Chondrocyte (in vitro differentiated cells): ENCODE data around the gene GRIK2. TPM values are rescaled to one million over a fixed set of nuclear protein-coding genes. Genes with fewer than 3 reads are reported as not detected.

ENCODE experiments used
- DNase-seq: peaks from one replicate; pipeline ENCODE4 v3.0.0; 2021; ENCODE audit warnings: mixed read lengths, low spot score
- H3K27ac Mint-ChIP-seq: one replicate; pipeline ENCODE4 v1.8.0; 2021; ENCODE audit warnings: mild to moderate bottlenecking, moderate library complexity, mixed read lengths; ENCODE audit not compliant: unreplicated experiment
- H3K27me3 Mint-ChIP-seq: 2 replicates; pipeline ENCODE4 v1.8.0; 2021; ENCODE audit warnings: low read depth, mixed read lengths
- H3K36me3 Mint-ChIP-seq: 2 replicates; pipeline ENCODE4 v1.8.0; 2021; ENCODE audit warnings: low read depth, mixed read lengths
- H3K4me1 Mint-ChIP-seq: 2 replicates; pipeline ENCODE4 v1.8.0; 2021; ENCODE audit warnings: low read depth, mild to moderate bottlenecking, mixed read lengths
- H3K4me3 Mint-ChIP-seq: one replicate; pipeline ENCODE4 v1.8.0; 2021; ENCODE audit warnings: mild to moderate bottlenecking, moderate library complexity, mixed read lengths; ENCODE audit not compliant: unreplicated experiment
- H3K9me3 Mint-ChIP-seq: 2 replicates; pipeline ENCODE4 v1.8.0; 2021; ENCODE audit warnings: low read depth, mixed read lengths
- total RNA-seq: library from RNA; stranded (reverse); gene quantifications from 3 replicates; pipeline ENCODE4 v1.2.1, GENCODE V29; 2021
- TF ChIP-seq, protein P1 (sequence below): fragments of 200-600 bp; sonication (generic); IDR thresholded peaks from 2 replicates; pipeline ENCODE4 v1.5.0; 2021; ENCODE audit warnings: antibody characterized with exemption, mild to moderate bottlenecking, moderate library complexity

Gene GRIK2
- total RNA-seq, 1 donor from 2014 or later, result 8.2 TPM

DNA sequence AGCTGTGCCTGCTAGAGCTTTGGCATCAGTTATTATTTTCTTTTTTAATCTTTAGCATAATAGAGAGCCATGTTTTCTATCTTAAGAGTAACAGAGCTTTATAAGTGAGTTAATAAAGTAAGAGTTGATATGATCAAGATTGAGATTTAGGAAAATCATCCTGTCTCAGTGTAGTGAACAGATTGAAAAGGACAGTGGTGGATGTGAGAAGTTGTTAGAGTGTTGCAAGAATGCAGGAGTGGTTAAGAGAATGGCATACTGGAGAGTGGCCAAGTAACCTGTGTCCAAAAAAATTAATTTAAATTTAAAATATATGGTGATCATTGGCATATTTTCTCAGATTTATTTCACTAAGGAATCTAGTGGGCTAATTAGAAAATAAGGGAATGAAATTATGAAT is 629.3 kb downstream of the GRIK2 start:
- H3K4me3 Mint-ChIP-seq, result no peak overlapping the region
- TF ChIP-seq, protein P1, sequence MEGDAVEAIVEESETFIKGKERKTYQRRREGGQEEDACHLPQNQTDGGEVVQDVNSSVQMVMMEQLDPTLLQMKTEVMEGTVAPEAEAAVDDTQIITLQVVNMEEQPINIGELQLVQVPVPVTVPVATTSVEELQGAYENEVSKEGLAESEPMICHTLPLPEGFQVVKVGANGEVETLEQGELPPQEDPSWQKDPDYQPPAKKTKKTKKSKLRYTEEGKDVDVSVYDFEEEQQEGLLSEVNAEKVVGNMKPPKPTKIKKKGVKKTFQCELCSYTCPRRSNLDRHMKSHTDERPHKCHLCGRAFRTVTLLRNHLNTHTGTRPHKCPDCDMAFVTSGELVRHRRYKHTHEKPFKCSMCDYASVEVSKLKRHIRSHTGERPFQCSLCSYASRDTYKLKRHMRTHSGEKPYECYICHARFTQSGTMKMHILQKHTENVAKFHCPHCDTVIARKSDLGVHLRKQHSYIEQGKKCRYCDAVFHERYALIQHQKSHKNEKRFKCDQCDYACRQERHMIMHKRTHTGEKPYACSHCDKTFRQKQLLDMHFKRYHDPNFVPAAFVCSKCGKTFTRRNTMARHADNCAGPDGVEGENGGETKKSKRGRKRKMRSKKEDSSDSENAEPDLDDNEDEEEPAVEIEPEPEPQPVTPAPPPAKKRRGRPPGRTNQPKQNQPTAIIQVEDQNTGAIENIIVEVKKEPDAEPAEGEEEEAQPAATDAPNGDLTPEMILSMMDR, result no peak
- no peaks in the 10 kb centered on the region for H3K9me3 Mint-ChIP-seq
- peaks cover 9% of the 10 kb centered on the region for H3K4me1 Mint-ChIP-seq
- H3K27ac Mint-ChIP-seq, result no peak overlapping the region
- no peak for DNase-seq
- no peaks in the 10 kb centered on the region for H3K27me3 Mint-ChIP-seq
- no peaks in the 10 kb centered on the region for H3K36me3 Mint-ChIP-seq

DNA sequence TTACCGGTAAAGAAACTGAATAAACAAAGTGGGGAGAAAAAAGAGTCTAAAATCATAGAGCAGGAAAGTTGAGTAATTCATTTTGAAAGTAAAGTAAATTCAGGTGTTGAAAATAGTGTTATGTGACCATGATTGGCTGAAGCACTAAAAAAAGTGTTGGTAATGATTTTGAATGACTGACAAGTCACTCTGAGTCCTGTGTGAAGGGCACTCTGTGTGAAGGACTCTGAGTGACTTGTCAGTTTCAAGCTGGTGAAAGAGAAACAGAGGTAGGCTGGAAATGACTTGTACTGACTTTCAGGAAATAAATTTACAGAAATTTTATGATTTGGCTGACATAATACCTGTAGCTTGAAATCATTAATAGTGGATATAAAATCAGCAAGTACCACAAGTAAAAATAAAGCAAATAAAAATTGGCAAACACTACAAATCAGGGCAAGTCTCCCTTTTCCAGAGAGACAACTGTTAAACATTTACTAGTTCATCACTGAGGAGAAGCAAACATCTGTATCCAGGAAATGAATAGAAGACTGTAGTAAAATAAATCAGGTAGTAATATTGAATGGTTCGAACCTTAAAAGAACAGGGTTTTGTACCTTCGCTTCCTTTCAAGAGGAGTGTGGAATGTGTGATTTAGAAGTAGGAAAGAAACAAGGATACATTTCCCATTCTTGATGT is 630.6 kb downstream of the GRIK2 start:
- H3K27ac Mint-ChIP-seq, result no peak overlapping the region
- no peaks in the 10 kb centered on the region for H3K9me3 Mint-ChIP-seq
- H3K36me3 Mint-ChIP-seq, result no peaks in the 10 kb centered on the region
- peaks cover 9% of the 10 kb centered on the region for H3K4me1 Mint-ChIP-seq
- H3K4me3 Mint-ChIP-seq, result no peak overlapping the region
- no peak for DNase-seq
- TF ChIP-seq, protein P1, result no peak
- H3K27me3 Mint-ChIP-seq, result no peaks in the 10 kb centered on the region

GRCh38 chr6:102026649-102027048 is 633.1 kb downstream of the GRIK2 start:
- Mint-ChIP-seq H3K27me3 (no peaks in the 10 kb centered on the region), H3K4me3 (no peak overlapping the region), H3K36me3 (no peaks in the 10 kb centered on the region), H3K4me1 (peaks cover 9% of the 10 kb centered on the region), H3K9me3 (no peaks in the 10 kb centered on the region), H3K27ac (no peak overlapping the region)
- TF ChIP-seq, protein P1, result no peak
- DNase-seq, result no peak

GRCh38 chr6:102028176-102028575 is 634.7 kb downstream of the GRIK2 start:
- TF ChIP-seq, protein P1, result no peak
- Mint-ChIP-seq H3K9me3 (no peaks in the 10 kb centered on the region), H3K36me3 (no peaks in the 10 kb centered on the region), H3K27ac (no peak overlapping the region), H3K4me3 (no peak overlapping the region), H3K27me3 (no peaks in the 10 kb centered on the region), H3K4me1 (peaks cover 5% of the 10 kb centered on the region)
- no peak for DNase-seq

GRCh38 chr6:102038964-102039363 is 645.5 kb downstream of the GRIK2 start:
- no peak for DNase-seq
- H3K4me3 Mint-ChIP-seq, result no peak overlapping the region
- peaks cover 7% of the 10 kb centered on the region for H3K9me3 Mint-ChIP-seq
- peaks cover 1% of the 10 kb centered on the region for H3K36me3 Mint-ChIP-seq
- H3K4me1 Mint-ChIP-seq, result no peaks in the 10 kb centered on the region
- TF ChIP-seq, protein P1, result no peak
- no peak overlapping the region for H3K27ac Mint-ChIP-seq
- no peaks in the 10 kb centered on the region for H3K27me3 Mint-ChIP-seq
